NT2/D1 (cell line): ENCODE data around the gene TCIRG1.

Source experiments
- DNase-seq: peaks from one replicate; pipeline ENCODE4 v3.0.0-alpha.2; 2011; ENCODE audit warnings: low read depth, low spot score
- H3K27me3 ChIP-seq: 2 replicates; pipeline ENCODE4 v1.6.0; 2011; ENCODE audit warnings: mild to moderate bottlenecking; ENCODE audit not compliant: insufficient read length, insufficient read depth
- H3K36me3 ChIP-seq: 2 replicates; pipeline ENCODE4 v1.6.1; 2011; ENCODE audit warnings: mild to moderate bottlenecking, low read length, mixed read lengths; ENCODE audit not compliant: insufficient read depth, insufficient read length
- H3K4me1 ChIP-seq: 2 replicates; pipeline ENCODE4 v1.5.1; 2011; ENCODE audit not compliant: insufficient read depth, insufficient read length
- H3K4me3 ChIP-seq: 2 replicates; pipeline ENCODE4 v1.5.1; 2011; ENCODE audit warnings: low read depth; ENCODE audit not compliant: insufficient read length
- H3K9ac ChIP-seq: 2 replicates; pipeline ENCODE4 v1.6.0; 2011; ENCODE audit warnings: low read depth; ENCODE audit not compliant: insufficient read length
- H3K9me3 ChIP-seq: 2 replicates; pipeline ENCODE4 v1.5.1; 2011; ENCODE audit warnings: mild to moderate bottlenecking, low read length; ENCODE audit not compliant: insufficient read depth
- SUZ12 ChIP-seq: IDR thresholded peaks from 2 replicates; pipeline ENCODE4 v1.6.1; 2011; ENCODE audit not compliant: insufficient read length, insufficient read depth; ENCODE audit errors: extremely low read depth
- YY1 ChIP-seq: IDR thresholded peaks from 2 replicates; pipeline ENCODE4 v1.6.1; 2011; ENCODE audit not compliant: insufficient read length, insufficient read depth
- ZNF274 ChIP-seq: IDR thresholded peaks from 2 replicates; pipeline ENCODE4 v1.6.1; 2011; ENCODE audit warnings: mild to moderate bottlenecking, low read depth, low read length

Gene TCIRG1

GRCh38 chr11:68012843-68013610 lies 25.8 kb upstream of the TCIRG1 start:
- Histone ChIP-seq H3K4me1 (peaks cover 60% of the 10 kb centered on the region), H3K27me3 (no peaks in the 10 kb centered on the region), H3K36me3 (no peaks in the 10 kb centered on the region), H3K4me3 (no peak overlapping the region), H3K9me3 (no peaks in the 10 kb centered on the region), H3K9ac (peak overlapping the region; percentile 46)
- TF ChIP-seq YY1 (no peak), ZNF274 (no peak)
- DNase-seq, result peak; percentile 48

GRCh38 chr11:68013611-68014156 lies 25.1 kb upstream of the TCIRG1 start:
- no peak for TF ChIP-seq YY1
- no peak for TF ChIP-seq SUZ12
- TF ChIP-seq ZNF274, result no peak
- H3K9ac ChIP-seq, result peak overlapping the region; percentile 46
- DNase-seq, result no peak
- H3K4me1 ChIP-seq, result peaks cover 63% of the 10 kb centered on the region
- no peaks in the 10 kb centered on the region for H3K36me3 ChIP-seq
- no peak overlapping the region for H3K4me3 ChIP-seq
- H3K27me3 ChIP-seq, result no peaks in the 10 kb centered on the region
- no peaks in the 10 kb centered on the region for H3K9me3 ChIP-seq

- DNase-seq, result no peak
- Histone ChIP-seq H3K9me3 (no peaks in the 10 kb centered on the region), H3K36me3 (no peaks in the 10 kb centered on the region), H3K27me3 (no peaks in the 10 kb centered on the region), H3K4me1 (peaks cover 58% of the 10 kb centered on the region), H3K4me3 (no peak overlapping the region), H3K9ac (peak overlapping the region; percentile 46)
- no peak for TF ChIP-seq ZNF274
Measured at GRCh38 chr11:68014157-68014946, 24.5 kb upstream of the TCIRG1 start.

GRCh38 chr11:68014947-68015447 lies 23.8 kb upstream of the TCIRG1 start:
- TF ChIP-seq ZNF274 (no peak), SUZ12 (no peak), YY1 (no peak)
- no peaks in the 10 kb centered on the region for H3K9me3 ChIP-seq
- no peak for DNase-seq
- H3K4me3 ChIP-seq, result no peak overlapping the region
- peak overlapping the region; percentile 46 for H3K9ac ChIP-seq
- H3K36me3 ChIP-seq, result no peaks in the 10 kb centered on the region
- H3K4me1 ChIP-seq, result peaks cover 61% of the 10 kb centered on the region
- H3K27me3 ChIP-seq, result no peaks in the 10 kb centered on the region

- H3K27me3 ChIP-seq, result no peaks in the 10 kb centered on the region
- peaks cover 64% of the 10 kb centered on the region for H3K4me1 ChIP-seq
- H3K36me3 ChIP-seq, result no peaks in the 10 kb centered on the region
- TF ChIP-seq ZNF274, result no peak
- no peak for TF ChIP-seq SUZ12
- no peak for TF ChIP-seq YY1
- no peak overlapping the region for H3K4me3 ChIP-seq
- no peak overlapping the region for H3K9ac ChIP-seq
- no peak for DNase-seq
- no peaks in the 10 kb centered on the region for H3K9me3 ChIP-seq
Measured at GRCh38 chr11:68015467-68015866, 23.4 kb upstream of the TCIRG1 start.

- no peaks in the 10 kb centered on the region for H3K9me3 ChIP-seq
- DNase-seq, result no peak
- H3K36me3 ChIP-seq, result no peaks in the 10 kb centered on the region
- peaks cover 65% of the 10 kb centered on the region for H3K4me1 ChIP-seq
- TF ChIP-seq ZNF274, result no peak
- TF ChIP-seq SUZ12, result no peak
- no peak for TF ChIP-seq YY1
- H3K9ac ChIP-seq, result no peak overlapping the region
- no peaks in the 10 kb centered on the region for H3K27me3 ChIP-seq
- H3K4me3 ChIP-seq, result no peak overlapping the region
Measured at GRCh38 chr11:68016161-68016903, 22.5 kb upstream of the TCIRG1 start.
